HG02884 (cell line): ENCODE measurements around the gene PPT2.
A peak's percentile ranks its signal among the peaks of the same experiment; 100 is the strongest.
"Not testable (repeated sequence)": the region's sequence is repeated elsewhere in the genome, so short reads cannot be mapped to it uniquely, and the experiment has no call there.

Experiments used
- ATAC-seq: cut with Tn5 transposase; IDR thresholded peaks from one replicate; pipeline ENCODE4 v1.9.1; 2021; ENCODE audit warnings: mild to moderate bottlenecking, moderate library complexity; ENCODE audit not compliant: unreplicated experiment

Gene PPT2

GRCh38 chr6:32188381-32189068 is 34.6 kb downstream of the PPT2 start:
- ATAC-seq: no peak

- no peak for ATAC-seq
Measured at GRCh38 chr6:32189069-32189741, 35.3 kb downstream of the PPT2 start.

- ATAC-seq: no peak
Measured at GRCh38 chr6:32189742-32190053, 35.8 kb downstream of the PPT2 start.

- ATAC-seq: peak; percentile 45
Measured at GRCh38 chr6:32190054-32190851, 36.3 kb downstream of the PPT2 start, which contains the start of gene PBX2. Gene PBX2, minus strand, starts transcription at chr6:32190202. Its CDS starts 287 bp downstream, at chr6:32189915.

- no peak for ATAC-seq
Measured at GRCh38 chr6:32190911-32191677, 37.2 kb downstream of the PPT2 start.

DNA sequence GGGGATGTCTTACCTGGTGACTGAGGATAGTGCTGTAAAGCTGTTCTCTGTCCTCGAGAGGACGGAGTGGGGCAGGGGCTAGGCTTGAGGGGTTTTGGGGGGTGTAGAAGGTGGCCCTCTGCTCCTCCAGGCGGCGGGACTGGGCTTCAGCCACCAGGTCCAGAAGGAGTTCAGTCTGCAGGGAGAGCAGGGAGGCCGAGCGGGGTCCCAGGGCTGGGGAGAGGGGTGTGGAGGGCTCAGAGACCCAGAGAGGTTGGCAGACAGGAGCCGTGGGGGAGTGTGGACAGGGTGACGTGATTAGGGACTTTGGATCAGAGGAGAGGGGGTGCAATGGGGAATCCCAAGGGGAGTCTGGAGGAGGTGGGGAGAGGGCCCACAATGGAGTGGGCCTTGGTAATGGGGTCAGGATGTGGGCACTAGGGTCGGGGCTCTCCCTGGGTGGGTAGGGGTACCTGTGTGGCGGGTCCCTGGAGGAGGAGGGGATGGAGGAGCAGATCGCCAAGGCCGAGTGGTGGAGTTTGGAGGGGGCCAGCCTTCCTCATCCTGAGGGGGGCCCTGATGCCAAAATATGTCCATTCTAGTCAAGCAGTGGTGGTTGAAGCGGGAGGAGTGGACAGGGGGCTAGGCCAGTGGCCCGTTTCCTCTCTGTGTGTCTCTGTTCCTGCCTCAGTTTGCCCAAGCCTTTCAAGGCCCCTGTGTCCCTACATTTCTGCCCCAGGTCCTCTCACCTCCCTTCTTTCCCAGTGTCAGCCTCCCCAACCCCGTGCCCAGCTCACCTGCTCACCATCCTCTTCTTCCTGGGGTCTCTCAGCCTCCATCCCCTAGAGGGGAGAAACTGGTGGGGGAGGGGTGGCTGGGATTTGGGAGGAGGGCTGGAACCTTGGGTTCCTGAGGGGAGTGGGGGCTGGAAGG is 38.0 kb downstream of the PPT2 start:
- no peak for ATAC-seq

DNA sequence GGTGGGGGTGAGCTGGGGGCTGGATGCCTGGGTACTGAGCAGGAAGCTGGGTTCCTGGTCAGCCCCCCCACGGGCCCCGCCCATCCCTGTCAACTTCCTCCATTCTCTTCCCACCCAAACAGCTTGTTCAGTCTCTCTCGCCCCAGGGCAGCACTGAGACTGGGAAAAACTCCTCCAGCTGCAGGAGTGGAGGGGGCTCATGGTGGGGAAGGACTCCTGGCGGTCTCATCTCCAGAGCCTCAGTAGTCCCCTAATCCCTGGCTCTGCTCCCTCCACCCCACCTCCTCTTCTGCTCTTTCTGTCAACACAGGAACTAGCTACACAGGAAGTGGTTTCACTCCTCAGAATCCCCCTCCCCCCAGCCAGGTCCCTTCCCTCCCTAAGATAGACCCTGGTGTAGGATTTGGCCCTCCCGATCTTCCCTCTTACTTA is 38.7 kb downstream of the PPT2 start, which contains the start of gene GPSM3:
TSS of gene GPSM3 (minus strand) at position 36 of the 432 bp plus-strand sequence. CDS start 130 bp downstream, outside the sequence.
- no peak for ATAC-seq

GRCh38 chr6:32193096-32193495 is 39.2 kb downstream of the PPT2 start:
- not testable (repeated sequence) for ATAC-seq

GRCh38 chr6:32194388-32194787 is 40.4 kb downstream of the PPT2 start:
- no peak for ATAC-seq

- no peak for ATAC-seq
Measured at GRCh38 chr6:32194825-32195651, 41.1 kb downstream of the PPT2 start.

DNA sequence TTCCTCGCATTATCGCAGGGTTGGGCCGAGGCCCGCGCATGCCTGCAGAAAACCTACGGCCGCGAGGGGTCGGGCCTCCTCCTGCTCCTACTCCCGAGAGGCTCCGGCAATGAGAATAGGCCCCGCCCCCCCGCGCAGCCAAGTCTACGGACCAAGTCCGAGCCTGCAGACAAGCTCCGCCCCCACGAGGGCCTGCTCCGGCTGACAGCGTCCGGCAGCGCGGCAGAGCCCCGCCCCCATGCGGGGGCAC is 41.6 kb downstream of the PPT2 start:
- ATAC-seq: peak; percentile 69

DNA sequence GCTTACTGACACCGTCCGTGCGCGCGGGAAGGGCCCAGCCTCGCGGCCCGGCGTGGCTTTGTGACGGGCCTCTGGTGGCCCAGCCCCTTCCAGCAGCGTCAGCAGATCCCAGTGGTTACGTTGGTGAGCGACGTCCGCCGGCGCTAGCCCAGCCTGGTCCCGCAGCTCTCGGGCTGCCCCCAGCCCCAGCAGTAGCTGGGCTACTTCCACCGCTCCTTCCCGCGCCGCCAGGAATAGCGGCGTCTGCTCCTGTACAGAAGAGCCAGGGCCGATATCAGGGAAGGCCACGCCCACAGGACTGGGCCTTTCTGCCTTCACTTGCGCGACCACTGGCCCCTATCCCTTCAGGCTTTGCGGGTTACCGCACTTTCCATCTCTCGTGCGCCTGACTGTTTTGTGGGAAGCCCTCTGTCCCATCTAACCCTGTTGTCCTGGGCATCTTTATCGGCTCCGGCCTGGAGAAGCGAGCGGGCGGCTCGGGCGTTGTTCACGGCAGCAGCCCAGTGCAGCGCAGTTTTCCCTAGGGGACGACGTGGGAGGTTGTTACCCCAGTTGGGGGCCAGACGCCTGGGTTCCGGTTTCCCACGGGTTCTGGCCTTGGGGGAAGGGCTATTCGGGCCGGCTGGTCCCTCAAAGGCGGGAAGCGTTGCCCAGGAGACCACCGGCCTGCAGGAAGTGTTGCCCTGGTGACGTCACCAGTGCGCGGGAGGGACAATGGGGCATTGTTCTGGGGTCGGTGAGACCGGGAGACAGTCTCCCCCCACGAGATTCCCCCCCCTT is 42.2 kb downstream of the PPT2 start:
- ATAC-seq: peak; percentile 77

DNA sequence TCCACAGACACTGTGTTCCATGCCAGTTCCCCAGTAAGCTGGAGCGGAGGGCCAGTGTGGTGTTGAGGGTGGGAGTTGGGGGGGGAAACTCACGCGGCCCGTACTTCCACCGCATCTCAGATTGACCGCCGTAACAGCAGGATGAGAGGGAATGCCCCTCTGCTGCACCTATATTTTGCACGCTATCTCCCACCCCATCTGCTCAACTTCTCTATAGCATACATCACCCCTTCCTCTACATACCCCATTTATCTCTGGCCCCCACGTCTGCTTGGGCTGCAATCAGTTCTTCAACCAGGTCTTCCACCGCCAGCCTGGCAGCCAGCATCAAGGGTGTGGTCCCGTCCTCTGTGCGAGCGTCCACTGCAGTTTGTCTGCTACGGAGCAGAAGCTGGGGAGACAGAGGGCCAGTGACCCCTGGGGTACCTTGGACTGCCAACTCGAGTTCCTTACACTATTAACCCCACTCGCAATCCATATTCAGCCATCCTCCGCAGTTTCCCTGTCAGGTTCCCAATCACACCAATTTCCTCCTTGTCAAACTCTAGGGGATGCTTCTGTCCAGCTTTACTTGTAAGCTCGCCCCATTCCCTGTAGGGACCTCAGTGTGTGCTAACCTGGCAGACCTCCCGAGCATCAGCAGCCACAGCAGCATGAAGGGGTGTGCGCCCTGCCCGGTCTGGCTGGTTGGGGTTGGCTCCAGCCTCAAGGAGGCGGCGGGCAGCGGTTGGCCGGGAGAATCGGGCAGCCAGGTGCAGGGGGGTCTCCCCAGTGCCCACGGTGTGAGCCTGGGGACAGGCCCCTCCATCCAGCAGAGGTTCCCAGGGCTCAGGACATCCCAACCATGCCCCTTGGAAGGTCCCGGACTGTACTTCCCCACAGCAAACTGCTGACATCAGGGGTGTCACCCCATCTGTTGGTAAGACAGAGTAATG is 43.0 kb downstream of the PPT2 start:
- ATAC-seq: no peak

DNA sequence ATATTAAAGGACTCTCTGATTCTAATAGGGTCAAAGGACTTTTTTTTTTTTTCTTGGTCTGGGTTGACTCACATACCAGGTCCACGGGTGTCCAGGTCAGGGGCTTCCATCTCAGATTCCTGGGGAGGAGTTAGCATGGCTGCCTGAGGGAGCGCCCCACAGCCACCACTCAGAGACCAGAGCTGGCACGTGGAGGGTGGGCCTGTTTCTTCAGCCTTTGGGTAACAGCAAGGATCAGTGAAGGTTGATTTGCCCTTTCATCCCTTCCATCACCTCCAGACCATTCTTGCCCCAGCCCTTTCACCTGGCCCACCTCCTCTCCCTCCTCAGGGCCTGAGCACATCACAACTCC is 44.4 kb downstream of the PPT2 start:
- ATAC-seq: no peak

- no peak for ATAC-seq
Measured at GRCh38 chr6:32198866-32199265, 44.9 kb downstream of the PPT2 start.

- ATAC-seq: no peak
Measured at GRCh38 chr6:32200711-32201475, 47.0 kb downstream of the PPT2 start.

- ATAC-seq: no peak
Measured at GRCh38 chr6:32202186-32202585, 48.2 kb downstream of the PPT2 start.
